AG04449 (cell line): ENCODE results near the gene SRSF5.
"Not testable (repeated sequence)": the region's sequence is repeated elsewhere in the genome, so short reads cannot be mapped to it uniquely, and the experiment has no call there.

ENCODE experiments used
- CTCF ChIA-PET: fragments of 350-600 bp; formaldehyde crosslinking; extraction: SDS; loops from one replicate; lab custom pipeline; 2021; ENCODE audit warnings: antibody characterized with exemption; lab: Yijun Ruan, JAX
- POLR2A ChIA-PET: fragments of 400-600, 350-600 bp; formaldehyde crosslinking; extraction: SDS; loops from one replicate; lab custom pipeline; 2020; ENCODE audit warnings: antibody characterized with exemption, inconsistent platforms; lab: Yijun Ruan, JAX
- DNase-seq: peaks from one replicate; pipeline ENCODE4 v3.0.0-alpha.2; 2010; ENCODE audit warnings: low read depth, low spot score
- H3K4me3 ChIP-seq: 2 replicates; pipeline ENCODE4 v1.5.1; 2011; ENCODE audit warnings: low read depth, mild to moderate bottlenecking, control low read depth, low read length
- CTCF ChIP-seq: IDR thresholded peaks from one replicate; pipeline ENCODE4 v1.5.1; 2011; ENCODE audit warnings: mild to moderate bottlenecking, moderate library complexity, low read length, control low read depth, inconsistent platforms; ENCODE audit not compliant: insufficient read depth; ENCODE audit errors: missing control alignments

Gene SRSF5

GRCh38 chr14:69808919-69809808 lies 42.2 kb downstream of the SRSF5 start:
- ChIA-PET CTCF (interaction anchor here (0.6 to 1.5 kb wide), 2 partner anchors 9 to 227 kb away, joined by 3 to 8 read pairs; no protein-coding TSS in a partner anchor), POLR2A (no interaction called here)
- DNase-seq, result no peak
- no peak overlapping the region for H3K4me3 ChIP-seq
- TF ChIP-seq CTCF, result no peak

- no peak for DNase-seq
- H3K4me3 ChIP-seq, result no peak overlapping the region
- POLR2A ChIA-PET, result no interaction called here
- CTCF ChIA-PET, result no interaction called here
- no peak for TF ChIP-seq CTCF
These were observed 44.4 kb downstream of the SRSF5 start for GRCh38 chr14:69811227-69811867.

GRCh38 chr14:69811868-69812252 lies 44.9 kb downstream of the SRSF5 start:
- ChIA-PET POLR2A (no interaction called here), CTCF (no interaction called here)
- TF ChIP-seq CTCF, result no peak
- no peak for DNase-seq
- H3K4me3 ChIP-seq, result no peak overlapping the region

- TF ChIP-seq CTCF, result no peak
- POLR2A ChIA-PET, result no interaction called here
- no peak overlapping the region for H3K4me3 ChIP-seq
- no peak for DNase-seq
- CTCF ChIA-PET, result no interaction called here
These were observed 45.8 kb downstream of the SRSF5 start for GRCh38 chr14:69812711-69813110.

GRCh38 chr14:69813346-69813745 lies 46.4 kb downstream of the SRSF5 start:
- CTCF ChIA-PET, DNase-seq, H3K4me3 ChIP-seq, POLR2A ChIA-PET: not testable (repeated sequence)

- ChIA-PET CTCF (interaction anchor here (7.3 kb wide), 1 partner anchor 213 kb away, joined by 118 read pairs; no protein-coding TSS in a partner anchor), POLR2A (no interaction called here)
- TF ChIP-seq CTCF, result no peak
- no peak overlapping the region for H3K4me3 ChIP-seq
- no peak for DNase-seq
These were observed 47.5 kb downstream of the SRSF5 start for GRCh38 chr14:69814397-69814796.
